Lung (tissue), 12 donors: Measurements from ENCODE around the gene LTBP1. TPM values are rescaled to one million over a fixed set of nuclear protein-coding genes. Genes with fewer than 3 reads are reported as not detected.

Experiments
- ATAC-seq: fragments of 200-7000 bp; cut with Tn5 transposase; one replicate; pipeline ENCODE4 v1.9.1; 2020; ENCODE audit warnings: moderate number of reproducible peaks; ENCODE audit not compliant: insufficient read depth, low FRiP score
- DNase-seq, 3 donors: peaks; one replicate each; pipeline ENCODE4 v3.0.0-alpha.2; 2013 to 2017
- H3K27ac ChIP-seq, 2 donors: one replicate each; pipeline ENCODE4 v1.5.1; 2013; ENCODE audit warnings: mild to moderate bottlenecking in 2 of 2, moderate library complexity in 2 of 2, control low read depth in 1 of 2, inconsistent platforms in 1 of 2, low read depth in 1 of 2, low read length in 1 of 2
- H3K27me3 ChIP-seq, 3 donors: one replicate each; pipeline ENCODE4 v1.5.1; 2013; ENCODE audit warnings: low read length in 2 of 3; ENCODE audit not compliant: control insufficient read depth in 3 of 3, insufficient read depth in 3 of 3
- H3K36me3 ChIP-seq, 4 donors: one replicate each; pipeline ENCODE4 v1.5.1; 2013; ENCODE audit warnings: low read length in 4 of 4, mild to moderate bottlenecking in 1 of 4, moderate library complexity in 1 of 4; ENCODE audit not compliant: control insufficient read depth in 4 of 4, insufficient read depth in 4 of 4
- H3K4me1 ChIP-seq, 5 donors: one replicate each; pipeline ENCODE4 v1.5.1; 2013; ENCODE audit warnings: low read length in 5 of 5, mild to moderate bottlenecking in 2 of 5, moderate library complexity in 1 of 5; ENCODE audit not compliant: control insufficient read depth in 5 of 5, insufficient read depth in 5 of 5
- H3K4me3 ChIP-seq: one replicate; pipeline ENCODE4 v1.5.1; 2013; ENCODE audit warnings: mild to moderate bottlenecking, control low read depth, moderate library complexity
- H3K9ac ChIP-seq, 2 donors: one replicate each; pipeline ENCODE4 v1.5.1; 2013; ENCODE audit warnings: low read length in 2 of 2, control low read depth in 1 of 2; ENCODE audit not compliant: insufficient read depth in 1 of 2
- H3K9me3 ChIP-seq, 4 donors: one replicate each; pipeline ENCODE4 v1.5.1; 2013; ENCODE audit warnings: low read length in 3 of 4, mild to moderate bottlenecking in 1 of 4, moderate library complexity in 1 of 4; ENCODE audit not compliant: control insufficient read depth in 4 of 4, insufficient read depth in 3 of 4
- CTCF ChIP-seq: IDR thresholded peaks from 2 replicates; pipeline ENCODE4 v1.5.1; 2012; ENCODE audit warnings: mild to moderate bottlenecking; ENCODE audit errors: control extremely low read depth, extremely low read depth
- WGBS, 2 donors: extraction: QIAGEN DNeasy Blood & Tissue Kit; methylation state at CpG; one replicate each; pipeline ENCODE4 v1.1.7; 2013; 5-methylcytosine and 5-hydroxymethylcytosine counted together
- polyA plus RNA-seq, 2 donors: library from polyadenylated mRNA; stranded (reverse); fragments of 200-250 nt; gene quantifications; one replicate each; pipeline ENCODE4 v1.2.1, GENCODE V29; 2013
- total RNA-seq, 2 donors: library from RNA; depleted of rRNA in 1 of 2; stranded (reverse); fragments of >200 nt in 1 of 2; gene quantifications; one replicate each; pipeline ENCODE4 v1.2.1, GENCODE V29; 2014 to 2021
- donor health status: control.
- donor health status: control.
- donor health status: Bipolar disorder and iron deficiency.
- donor health status: healthy.
- donor health status: DM: yes; HTN: yes; CAD: no.

Gene LTBP1
- total and polyA plus RNA-seq, 4 donors, result 8.8 to 57.4 (median 28.6) TPM

- ATAC-seq, result no peak
- no peak overlapping the region for H3K9ac ChIP-seq
- H3K36me3 ChIP-seq, result peaks cover 0 to 8% (median 2%) of the 10 kb centered on the region in 4 donors
- no peak overlapping the region for H3K4me3 ChIP-seq
- no peaks in the 10 kb centered on the region for H3K27me3 ChIP-seq
- no peak overlapping the region for H3K27ac ChIP-seq
- TF ChIP-seq CTCF, result no peak
- no peaks in the 10 kb centered on the region for H3K9me3 ChIP-seq
- no peaks in the 10 kb centered on the region for H3K4me1 ChIP-seq
- DNase-seq, result no peak
Observed at GRCh38 chr2:33350632-33351031, 403.9 kb downstream of the LTBP1 start.

- ATAC-seq, result no peak
- no peaks in the 10 kb centered on the region for H3K27me3 ChIP-seq
- peaks cover 0 to 9% (median 4%) of the 10 kb centered on the region in 4 donors for H3K36me3 ChIP-seq
- no peaks in the 10 kb centered on the region for H3K4me1 ChIP-seq
- peaks cover 0 to 4% (median 2%) of the 10 kb centered on the region in 4 donors for H3K9me3 ChIP-seq
- no peak overlapping the region for H3K4me3 ChIP-seq
- H3K27ac ChIP-seq, result no peak overlapping the region
- TF ChIP-seq CTCF, result no peak
- no peak overlapping the region for H3K9ac ChIP-seq
- DNase-seq, result no peak
Observed at GRCh38 chr2:33351781-33352180, 405.0 kb downstream of the LTBP1 start.

GRCh38 chr2:33354981-33355380, 408.2 kb downstream of the LTBP1 start:
- Histone ChIP-seq H3K9ac (no peak overlapping the region), H3K4me1 (no peaks in the 10 kb centered on the region), H3K9me3 (peaks cover 0 to 4% (median 2%) of the 10 kb centered on the region in 4 donors), H3K27ac (no peak overlapping the region), H3K27me3 (no peaks in the 10 kb centered on the region), H3K4me3 (no peak overlapping the region), H3K36me3 (peaks cover 0 to 5% (median 1%) of the 10 kb centered on the region in 4 donors)
- no peak for TF ChIP-seq CTCF
- ATAC-seq (no peak), DNase-seq (no peak)
- 90 to 92% methylated on average over 8 of the region's 8 CpGs for WGBS, 2 donors

GRCh38 chr2:33358878-33359277, 412.1 kb downstream of the LTBP1 start:
- Histone ChIP-seq H3K9me3 (peaks cover 0 to 4% (median 2%) of the 10 kb centered on the region in 4 donors), H3K4me3 (no peak overlapping the region), H3K27me3 (no peaks in the 10 kb centered on the region), H3K36me3 (peaks cover 0 to 3% (median under 1%) of the 10 kb centered on the region in 4 donors), H3K27ac (no peak overlapping the region), H3K9ac (no peak overlapping the region), H3K4me1 (no peaks in the 10 kb centered on the region)
- ATAC-seq (no peak), DNase-seq (no peak)
- TF ChIP-seq CTCF, result no peak
- 60 to 80% methylated on average over 6 of the region's 6 CpGs for WGBS, 2 donors
